Heart left ventricle (tissue), 16 donors: ENCODE measurements around the gene C8G. TPM values are rescaled to one million over a fixed set of nuclear protein-coding genes. Genes with fewer than 3 reads are reported as not detected.

Experiments
- ATAC-seq, 4 donors: fragments of 200-7000 bp; cut with Tn5 transposase; one replicate each; pipeline ENCODE4 v1.9.1; 2020 to 2022; ENCODE audit warnings: moderate library complexity in 4 of 4, mild to moderate bottlenecking in 3 of 4, moderate number of reproducible peaks in 1 of 4
- DNase-seq, 5 donors: peaks; one replicate each; pipeline ENCODE4 v3.0.0-alpha.2; 2020
- H3K27ac ChIP-seq, 12 donors: fragments of 200-600 bp; sonication (generic) in 4 of 12; one replicate each; pipeline versions ENCODE4 v1.5.0 to v1.8.0; 2016 to 2022; ENCODE audit warnings: mild to moderate bottlenecking in 2 of 12
- H3K27me3 ChIP-seq, 9 donors: fragments of 200-600 bp; sonication (generic) in 2 of 9; one replicate each; pipeline versions ENCODE4 v1.5.1 to v1.8.0; 2016 to 2022; ENCODE audit warnings: mild to moderate bottlenecking in 3 of 9
- H3K36me3 ChIP-seq, 9 donors: fragments of 200-600 bp; sonication (generic) in 2 of 9; one replicate each; pipeline versions ENCODE4 v1.5.0 to v1.8.0; 2018 to 2022; ENCODE audit warnings: mild to moderate bottlenecking in 2 of 9
- H3K4me1 ChIP-seq, 12 donors: fragments of 200-600 bp; sonication (generic) in 4 of 12; one replicate each; pipeline versions ENCODE4 v1.5.0 to v1.8.0; 2016 to 2022; ENCODE audit warnings: mild to moderate bottlenecking in 3 of 12
- H3K4me3 ChIP-seq, 12 donors: fragments of 200-600 bp; sonication (generic) in 4 of 12; one replicate each; pipeline versions ENCODE4 v1.5.0 to v1.8.0; 2017 to 2022; ENCODE audit warnings: mild to moderate bottlenecking in 9 of 12, moderate library complexity in 4 of 12
- H3K9me3 ChIP-seq, 12 donors: fragments of 200-600 bp; sonication (generic) in 4 of 12; one replicate each; pipeline versions ENCODE4 v1.5.0 to v1.8.0; 2016 to 2022; ENCODE audit warnings: mild to moderate bottlenecking in 1 of 12
- CTCF ChIP-seq, 12 donors: fragments of 200-600 bp; sonication (generic) in 4 of 12; IDR thresholded peaks; one replicate each; pipeline versions ENCODE4 v1.5.0 to v1.8.0; 2018 to 2022; ENCODE audit warnings: antibody characterized with exemption in 12 of 12, mild to moderate bottlenecking in 5 of 12
- POLR2A ChIP-seq, 2 donors: fragments of 450-650 bp; IDR thresholded peaks; one replicate each; pipeline ENCODE4 v1.6.1; 2017; ENCODE audit warnings: antibody characterized with exemption in 2 of 2, mild to moderate bottlenecking in 2 of 2, moderate library complexity in 2 of 2
- WGBS, 4 donors: extraction: QIAGEN DNeasy Blood & Tissue Kit in 2 of 4; methylation state at CpG; one replicate each; pipeline versions ENCODE4 v1.1.5 to v1.1.7; 2013 to 2018; 5-methylcytosine and 5-hydroxymethylcytosine counted together
- intact Hi-C, 10 donors: fragments of 100-400 bp; cut with DNase I; formaldehyde crosslinking; loops; one replicate each; pipeline versions ENCODE4 v1.11.1 to v1.14.2; 2022
- long read RNA-seq, 3 donors: library from polyadenylated mRNA; unstranded; transcript quantifications; one replicate each; pipeline ENCODE4 v2.0.0, GENCODE V29; 2020 to 2021
- polyA plus RNA-seq, 2 donors: library from polyadenylated mRNA; stranded (reverse); fragments of 200-250 nt; gene quantifications; one replicate each; pipeline ENCODE4 v1.2.3, GENCODE V29; 2013
- total RNA-seq, 9 donors: library from RNA; depleted of rRNA in 2 of 9; stranded (reverse); fragments of >200 nt in 2 of 9; fragmentation: NEBNext Ultra II Directional in 3 of 9; extraction: Animal tissue kit (Norgen Biotek cat#: 25700) in 3 of 9; gene quantifications; one replicate each; pipeline versions ENCODE4 v1.1.0 to v1.2.4, GENCODE V29; 2016 to 2023
- donor health status: ischemic (EF 13 %, LVEDD 7.1; RV severe dilation, severe dysfunction).
- donor health status: healthy with polysubstance abuse.
- donor health status: DM: no; HTN: yes; CAD: no.
- donor health status: DM: no; HTN: no; CAD: no.
- donor health status: ischemic (EF 25% LVEDD 6.9; RV normal size, moderate dysfunction).
- donor health status: ischemic (EF 25% LVEDD 5.7; RV mildly dilated, moderate dysfunction).
- donor health status: healthy.
- donor health status: DM: yes; HTN: yes; CAD: no.
- donor health status: ischemic (EF 35%, LVEDD 5.7; RV mildly dilated, moderate dysfunction).
- donor health status: nonischemic (EF 11% LVEDD 7.7; RV severe dilation, severe dysfunction).
- donor health status: DM: yes; HTN: yes; CAD: no.
- donor health status: PGD.
- donor health status: ischemic (EF 29% LVEDD 5.4; RV normal size, mild dysfunction).
- donor health status: nonischemic (EF 23%, LVEDD 6.1; RV moderate dilation, normal function).

The C8G gene
- 1 to 10 TPM in 7 of 9 donors, not detected in 2; 1.2 to 3.7 (median 1.5) TPM for total RNA-seq
- 1 to 10 TPM; 1.0 to 3.1 TPM for polyA plus RNA-seq
- long read RNA-seq, donor 1, partial matches to known transcripts, result 0 of 2 reads
- long read RNA-seq, donor 1, other reads (novel, unspliced or antisense), result 2 of 2 reads
- long read RNA-seq, donor 2, partial matches to known transcripts, result 0 of 1 reads
- long read RNA-seq, donor 2, other reads (novel, unspliced or antisense), result 1 of 1 reads
- long read RNA-seq, donor 3, result 0 reads

- TF ChIP-seq CTCF (IDR thresholded peaks at IDR 0.05), result peak; percentile 90 to 100 (median 98)
- TF ChIP-seq POLR2A (IDR thresholded peaks at IDR 0.05), result peak; percentile 59 to 84
- Histone ChIP-seq H3K36me3 (peaks cover 7 to 37% (median 32%) of the 10 kb centered on the region in 9 donors), H3K27ac (peak within 1 kb of the TSS; percentile 90 to 98 (median 97)), H3K4me3 (peak within 1 kb of the TSS; percentile 67 to 97 (median 92)), H3K4me1 (peaks cover 7 to 70% (median 40%) of the 10 kb centered on the region in 12 donors), H3K9me3 (no peaks in the 10 kb centered on the region), H3K27me3 (no peaks in the 10 kb centered on the region)
- WGBS, 4 donors, result 4 to 18% (median 5%) methylated on average over 13 to 74 of the region's 74 CpGs
- DNase-seq (peak; percentile 96 to 99 (median 97)), ATAC-seq (peak; percentile 23 to 72 (median 67))
- intact Hi-C loops, result loop anchor here (1.0 to 5.0 kb wide), 21 partner anchors 38 to 154 kb away; partner anchors contain the start of genes TMEM141 (in 6 of the 10), PHPT1 (in 5 of the 10), EDF1 (in 4 of the 10) and PAXX (in 4 of the 10)
Measured at GRCh38 chr9:136944519-136945332, at the start of gene C8G, which contains the start of gene FBXW5. C8G (plus strand) TSS chr9:136945243; CDS start chr9:136945321, 78 bp downstream. FBXW5 (minus strand) TSS chr9:136944738; CDS start chr9:136944083, 655 bp downstream.

GRCh38 chr9:136896027-136896426, 49.0 kb upstream of the C8G start:
- no peak for ATAC-seq
- H3K9me3 ChIP-seq, result no peaks in the 10 kb centered on the region

GRCh38 chr9:136898483-136899100, 46.5 kb upstream of the C8G start:
- DNase-seq (no peak), ATAC-seq (no peak)
- Histone ChIP-seq H3K4me1 (peaks cover 0 to 32% (median 28%) of the 10 kb centered on the region in 12 donors), H3K27ac (peak overlapping the region in 1 of 12 donors; percentile 2), H3K9me3 (no peaks in the 10 kb centered on the region), H3K36me3 (peaks cover 0 to 36% (median 29%) of the 10 kb centered on the region in 9 donors), H3K4me3 (no peak overlapping the region), H3K27me3 (no peaks in the 10 kb centered on the region)
- TF ChIP-seq CTCF (IDR thresholded peaks at IDR 0.05) (no peak), POLR2A (IDR thresholded peaks at IDR 0.05) (no peak)
- WGBS, 4 donors, result 95 to 97% (median 95%) methylated on average over 15 to 21 of the region's 21 CpGs
- intact Hi-C loops, result no loop called here

More at GRCh38 chr9:136896027-136896426, 49.0 kb upstream of the C8G start:
- no peak for DNase-seq
- no peak overlapping the region for H3K27ac ChIP-seq
- peaks cover 0 to 7% (median 3%) of the 10 kb centered on the region in 12 donors for H3K4me1 ChIP-seq
- 82 to 86% (median 84%) methylated on average over 11 of the region's 11 CpGs for WGBS, 4 donors
- H3K36me3 ChIP-seq, result peaks cover 0 to 46% (median 34%) of the 10 kb centered on the region in 9 donors
- TF ChIP-seq CTCF (IDR thresholded peaks at IDR 0.05) (no peak), POLR2A (IDR thresholded peaks at IDR 0.05) (no peak)
- intact Hi-C loops, result no loop called here
- no peak overlapping the region for H3K4me3 ChIP-seq
- H3K27me3 ChIP-seq, result no peaks in the 10 kb centered on the region
